Measurements from ENCODE around the gene PPP2R5D.

The PPP2R5D gene

GRCh38 chr6:42963855-42964605 is 20.3 kb upstream of the PPP2R5D start:
- DNase-seq (ENCODE audit: low read depth in 2 of 2), result no peak

- no peak for DNase-seq (ENCODE audit: low read depth in 2 of 2)
These were observed 17.8 kb upstream of the PPP2R5D start for GRCh38 chr6:42966571-42966970.

- no peak for DNase-seq (ENCODE audit: low read depth in 2 of 2)
These were observed 17.1 kb upstream of the PPP2R5D start for GRCh38 chr6:42967228-42967627.

GRCh38 chr6:42968126-42968701 is 16.2 kb upstream of the PPP2R5D start:
- DNase-seq (ENCODE audit: low read depth in 2 of 2), result no peak

GRCh38 chr6:42968783-42969182 is 15.6 kb upstream of the PPP2R5D start:
- DNase-seq (ENCODE audit: low read depth in 2 of 2), result no peak

GRCh38 chr6:42969431-42969830 is 14.9 kb upstream of the PPP2R5D start:
- no peak for DNase-seq (ENCODE audit: low read depth in 2 of 2)

- DNase-seq (ENCODE audit: low read depth in 2 of 2), result no peak
These were observed 14.4 kb upstream of the PPP2R5D start for GRCh38 chr6:42969934-42970333.

GRCh38 chr6:42970871-42971612 is 13.3 kb upstream of the PPP2R5D start:
- DNase-seq (ENCODE audit: low read depth in 2 of 2), result no peak

- DNase-seq (ENCODE audit: low read depth in 2 of 2), result no peak
These were observed 12.5 kb upstream of the PPP2R5D start for GRCh38 chr6:42971746-42972327.

- no peak for DNase-seq (ENCODE audit: low read depth in 2 of 2)
These were observed 10.4 kb upstream of the PPP2R5D start for GRCh38 chr6:42973926-42974325.

- DNase-seq (ENCODE audit: low read depth in 2 of 2), result no peak
These were observed 9.4 kb upstream of the PPP2R5D start for GRCh38 chr6:42974919-42975505.

GRCh38 chr6:42978487-42978838 is 5.9 kb upstream of the PPP2R5D start:
- DNase-seq (ENCODE audit: low read depth in 2 of 2), result no peak

- peak; percentile 88 to 95 for DNase-seq (ENCODE audit: low read depth in 2 of 2)
These were observed 5.4 kb upstream of the PPP2R5D start, which contains the start of gene PEX6 for GRCh38 chr6:42978839-42979522. Gene PEX6 (minus strand): TSS chr6:42979181. CDS start chr6:42979150, 31 bp downstream.

GRCh38 chr6:42979523-42980177 is 4.7 kb upstream of the PPP2R5D start:
- no peak for DNase-seq (ENCODE audit: low read depth in 2 of 2)

- DNase-seq (ENCODE audit: low read depth in 2 of 2), result no peak
These were observed 2.5 kb upstream of the PPP2R5D start for GRCh38 chr6:42981836-42982235.

GRCh38 chr6:42984924-42985475 is 630 bp downstream of the PPP2R5D start:
- DNase-seq (ENCODE audit: low read depth in 2 of 2), result no peak

- no peak for DNase-seq (ENCODE audit: low read depth in 2 of 2)
These were observed 3.4 kb downstream of the PPP2R5D start for GRCh38 chr6:42987533-42988451.

GRCh38 chr6:42988486-42989020 is 4.2 kb downstream of the PPP2R5D start:
- no peak for DNase-seq (ENCODE audit: low read depth in 2 of 2)

- DNase-seq (ENCODE audit: low read depth in 2 of 2), result no peak
These were observed 5.6 kb downstream of the PPP2R5D start for GRCh38 chr6:42989923-42990322.

Data from activated CD4-positive, alpha-beta T cell treated with anti-CD3 and anti-CD28 coated beads for 24 hours (primary cell).